ENCODE results near the gene SCARB2. TPM values are rescaled to one million over a fixed set of nuclear protein-coding genes. Genes with fewer than 3 reads are reported as not detected.

Gene SCARB2
- total and polyA plus RNA-seq, 2 donors (not counting 1 experiment from before 2014, with no cell fraction given) = 195 to 365 TPM

DNA sequence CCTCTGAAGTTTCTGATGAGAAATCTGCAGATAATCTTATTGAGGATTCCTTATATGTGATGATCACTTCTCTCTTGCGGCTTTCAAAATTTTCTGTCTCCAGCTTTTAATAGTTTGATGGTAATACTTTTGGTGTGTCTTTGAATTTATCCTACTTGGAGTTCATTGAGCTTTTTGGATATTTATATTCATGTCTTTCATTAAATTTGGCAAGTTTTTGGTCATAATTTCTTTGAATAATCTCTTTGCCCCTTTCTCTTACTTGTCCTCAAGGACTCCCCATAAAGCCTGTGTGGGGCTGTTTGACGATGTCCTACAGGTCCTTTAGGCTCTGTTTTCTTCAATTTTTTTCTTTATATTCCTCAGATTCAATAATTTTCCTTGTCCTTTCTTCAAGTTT is 26.6 kb upstream of the SCARB2 start:
- TF ChIP-seq, protein P1, sequence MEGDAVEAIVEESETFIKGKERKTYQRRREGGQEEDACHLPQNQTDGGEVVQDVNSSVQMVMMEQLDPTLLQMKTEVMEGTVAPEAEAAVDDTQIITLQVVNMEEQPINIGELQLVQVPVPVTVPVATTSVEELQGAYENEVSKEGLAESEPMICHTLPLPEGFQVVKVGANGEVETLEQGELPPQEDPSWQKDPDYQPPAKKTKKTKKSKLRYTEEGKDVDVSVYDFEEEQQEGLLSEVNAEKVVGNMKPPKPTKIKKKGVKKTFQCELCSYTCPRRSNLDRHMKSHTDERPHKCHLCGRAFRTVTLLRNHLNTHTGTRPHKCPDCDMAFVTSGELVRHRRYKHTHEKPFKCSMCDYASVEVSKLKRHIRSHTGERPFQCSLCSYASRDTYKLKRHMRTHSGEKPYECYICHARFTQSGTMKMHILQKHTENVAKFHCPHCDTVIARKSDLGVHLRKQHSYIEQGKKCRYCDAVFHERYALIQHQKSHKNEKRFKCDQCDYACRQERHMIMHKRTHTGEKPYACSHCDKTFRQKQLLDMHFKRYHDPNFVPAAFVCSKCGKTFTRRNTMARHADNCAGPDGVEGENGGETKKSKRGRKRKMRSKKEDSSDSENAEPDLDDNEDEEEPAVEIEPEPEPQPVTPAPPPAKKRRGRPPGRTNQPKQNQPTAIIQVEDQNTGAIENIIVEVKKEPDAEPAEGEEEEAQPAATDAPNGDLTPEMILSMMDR (conservative IDR thresholded peaks at IDR 0.05 in 1 of 2, IDR thresholded peaks at IDR 0.05 in 1 of 2; ENCODE audit: low read depth in 1 of 2, low read length in 2 of 2) = no peak
- TF ChIP-seq EZH2 (IDR thresholded peaks at IDR 0.05; ENCODE audit: low read length, missing control alignments) = no peak
- no peak overlapping the region for H2AFZ ChIP-seq (ENCODE audit: low read length)
- no peak overlapping the region for H3K4me3 ChIP-seq (replicated peaks in 1 of 4; ENCODE audit: control extremely low read depth in 1 of 4, insufficient read depth in 1 of 4, low read depth in 3 of 4, low read length in 4 of 4)
- peaks cover 6% of the 10 kb centered on the region for H3K27me3 ChIP-seq (ENCODE audit: control insufficient read depth, insufficient read depth, low read length)
- H3K27ac ChIP-seq (ENCODE audit: insufficient read depth, low read length) = no peak overlapping the region
- no peak for DNase-seq (ENCODE audit: low read depth in 2 of 2)
- H3K4me1 ChIP-seq (ENCODE audit: control insufficient read depth, extremely low read depth, insufficient read depth, low read length) = no peaks in the 10 kb centered on the region
- no peaks in the 10 kb centered on the region for H3K9me3 ChIP-seq (ENCODE audit: control insufficient read depth, insufficient read depth, low read depth, low read length)
- no peaks in the 10 kb centered on the region for H4K20me1 ChIP-seq (ENCODE audit: control insufficient read depth, extremely low read depth, insufficient read depth, low read length)
- no peak overlapping the region for H3K4me2 ChIP-seq (ENCODE audit: extremely low read depth, insufficient read depth, low read length)
- H3K36me3 ChIP-seq (ENCODE audit: control insufficient read depth, insufficient read depth, low read length) = no peaks in the 10 kb centered on the region
- H3K9ac ChIP-seq (ENCODE audit: insufficient read depth, low read length) = no peak overlapping the region
- no peaks in the 10 kb centered on the region for H3K79me2 ChIP-seq (ENCODE audit: control insufficient read depth, insufficient read depth, low read length)

DNA sequence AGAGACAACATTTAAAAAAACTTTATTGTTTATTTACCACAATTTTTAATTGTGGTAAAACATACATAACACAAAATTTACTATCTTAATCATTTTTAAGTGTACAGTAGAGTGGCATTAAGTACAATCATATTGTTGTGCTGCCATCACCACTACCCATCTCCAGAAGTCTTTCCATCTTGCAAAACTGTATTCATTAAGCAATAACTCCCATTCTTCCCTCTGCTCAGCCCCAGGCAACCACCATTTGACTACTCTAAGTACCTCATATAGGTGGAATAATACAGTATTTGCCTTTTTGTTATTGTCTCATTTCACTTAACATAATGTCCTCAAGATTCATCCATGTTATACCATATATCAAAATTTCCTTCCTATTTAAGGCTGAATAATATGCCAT is 25.1 kb upstream of the SCARB2 start:
- DNase-seq (ENCODE audit: low read depth in 2 of 2) = no peak
- H3K9me3 ChIP-seq (ENCODE audit: control insufficient read depth, insufficient read depth, low read depth, low read length) = no peaks in the 10 kb centered on the region

DNA sequence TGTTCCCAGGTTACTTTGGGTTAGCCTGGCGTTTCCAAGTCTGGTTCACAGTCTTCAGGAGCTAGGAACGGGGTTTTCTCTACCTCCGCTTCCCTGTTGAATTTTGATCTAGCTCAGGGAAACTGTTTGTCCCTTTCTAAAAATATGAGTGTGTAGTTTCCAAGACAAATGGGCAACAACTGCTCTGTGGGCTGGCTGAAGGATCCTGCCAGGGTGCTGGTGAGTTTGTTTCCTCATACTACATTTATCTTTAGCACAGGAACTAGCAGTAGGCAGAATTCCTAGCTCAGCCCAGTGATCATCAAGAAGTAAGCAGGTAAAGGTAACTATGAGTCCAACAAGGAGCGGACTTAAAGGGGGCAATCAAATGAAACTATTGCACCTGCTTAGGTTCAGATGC is 24.6 kb upstream of the SCARB2 start:
- H3K4me1 ChIP-seq (ENCODE audit: control insufficient read depth, extremely low read depth, insufficient read depth, low read length) = no peaks in the 10 kb centered on the region
- H3K9me3 ChIP-seq (ENCODE audit: control insufficient read depth, insufficient read depth, low read depth, low read length) = no peaks in the 10 kb centered on the region
- peaks cover 6% of the 10 kb centered on the region for H3K27me3 ChIP-seq (ENCODE audit: control insufficient read depth, insufficient read depth, low read length)
- H3K9ac ChIP-seq (ENCODE audit: insufficient read depth, low read length) = no peak overlapping the region
- TF ChIP-seq, protein P1 (conservative IDR thresholded peaks at IDR 0.05 in 1 of 2, IDR thresholded peaks at IDR 0.05 in 1 of 2; ENCODE audit: low read depth in 1 of 2, low read length in 2 of 2) = no peak
- TF ChIP-seq EZH2 (IDR thresholded peaks at IDR 0.05; ENCODE audit: low read length, missing control alignments) = no peak
- H2AFZ ChIP-seq (ENCODE audit: low read length) = no peak overlapping the region
- H3K36me3 ChIP-seq (ENCODE audit: control insufficient read depth, insufficient read depth, low read length) = no peaks in the 10 kb centered on the region
- H4K20me1 ChIP-seq (ENCODE audit: control insufficient read depth, extremely low read depth, insufficient read depth, low read length) = no peaks in the 10 kb centered on the region
- no peaks in the 10 kb centered on the region for H3K79me2 ChIP-seq (ENCODE audit: control insufficient read depth, insufficient read depth, low read length)
- no peak overlapping the region for H3K4me2 ChIP-seq (ENCODE audit: extremely low read depth, insufficient read depth, low read length)
- no peak overlapping the region for H3K4me3 ChIP-seq (replicated peaks in 1 of 4; ENCODE audit: control extremely low read depth in 1 of 4, insufficient read depth in 1 of 4, low read depth in 3 of 4, low read length in 4 of 4)
- no peak overlapping the region for H3K27ac ChIP-seq (ENCODE audit: insufficient read depth, low read length)
- no peak for DNase-seq (ENCODE audit: low read depth in 2 of 2)

More for the DNA sequence above, 25.1 kb upstream of the SCARB2 start:
- Histone ChIP-seq H3K36me3 (ENCODE audit: control insufficient read depth, insufficient read depth, low read length) (no peaks in the 10 kb centered on the region), H3K4me1 (ENCODE audit: control insufficient read depth, extremely low read depth, insufficient read depth, low read length) (no peaks in the 10 kb centered on the region), H3K9ac (ENCODE audit: insufficient read depth, low read length) (no peak overlapping the region), H2AFZ (ENCODE audit: low read length) (no peak overlapping the region), H3K27me3 (ENCODE audit: control insufficient read depth, insufficient read depth, low read length) (peaks cover 6% of the 10 kb centered on the region), H4K20me1 (ENCODE audit: control insufficient read depth, extremely low read depth, insufficient read depth, low read length) (no peaks in the 10 kb centered on the region), H3K4me2 (ENCODE audit: extremely low read depth, insufficient read depth, low read length) (no peak overlapping the region), H3K79me2 (ENCODE audit: control insufficient read depth, insufficient read depth, low read length) (no peaks in the 10 kb centered on the region), H3K27ac (ENCODE audit: insufficient read depth, low read length) (no peak overlapping the region), H3K4me3 (replicated peaks in 1 of 4; ENCODE audit: control extremely low read depth in 1 of 4, insufficient read depth in 1 of 4, low read depth in 3 of 4, low read length in 4 of 4) (no peak overlapping the region)
- TF ChIP-seq EZH2 (IDR thresholded peaks at IDR 0.05; ENCODE audit: low read length, missing control alignments) = no peak

All from fibroblast of lung (primary cell).